GM19099 (cell line): ENCODE measurements around the gene IQCF2.

Experiments
- POLR2A ChIP-seq: IDR thresholded peaks from 3 replicates; pipeline ENCODE4 v1.6.1; 2011; ENCODE audit warnings: low read depth; ENCODE audit not compliant: insufficient read length; ENCODE audit errors: extremely low read depth

The IQCF2 gene

DNA sequence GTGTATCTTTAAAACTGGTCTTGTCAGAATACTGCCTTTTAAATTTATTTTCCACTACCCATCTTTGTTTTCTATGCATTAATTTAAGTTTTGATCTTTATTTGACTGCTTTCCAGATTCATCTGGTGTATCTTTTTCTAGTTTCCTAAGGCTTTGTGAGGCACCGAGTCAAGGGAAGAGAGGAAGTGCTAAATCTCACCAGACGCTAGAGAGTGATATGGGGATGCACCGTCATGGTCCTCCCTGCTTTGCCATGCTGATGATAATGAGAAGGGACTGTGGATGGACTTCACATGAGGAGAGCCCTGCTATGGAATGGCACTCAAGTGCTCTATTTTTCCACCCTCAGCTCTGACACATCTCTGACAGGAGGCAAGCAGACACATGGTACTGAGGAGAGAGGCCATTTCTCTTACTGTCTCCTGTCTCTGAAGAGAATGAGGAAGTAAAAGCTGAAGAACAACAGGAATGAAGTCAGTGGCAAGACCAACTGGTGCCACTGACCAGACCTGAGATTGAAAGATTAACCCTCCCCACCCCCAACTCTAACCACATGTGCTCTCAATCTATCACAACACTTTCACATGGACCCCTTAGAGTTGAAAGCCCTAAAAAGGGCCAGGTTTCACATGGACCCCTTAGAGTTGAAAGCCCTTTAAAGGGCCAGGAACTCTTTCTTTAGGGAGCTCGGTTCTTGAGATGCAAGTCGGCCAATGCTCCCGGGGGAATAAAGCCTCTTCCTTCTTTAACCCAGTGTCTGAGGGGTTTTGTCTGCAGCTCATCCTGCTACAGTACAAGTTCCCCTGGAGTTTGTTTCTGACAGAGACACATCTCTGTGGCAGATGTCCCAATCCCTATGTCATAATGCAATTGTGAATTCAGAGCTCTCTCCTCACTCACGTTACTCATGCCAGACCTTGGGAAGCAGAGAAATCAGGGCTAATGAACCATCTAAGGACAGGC, at the start of gene IQCF2:
Gene IQCF2 (plus strand): TSS at position 913 of the 963 bp plus-strand sequence. CDS start 52 bp downstream, outside the sequence.
- no peak for TF ChIP-seq POLR2A

- no peak for TF ChIP-seq POLR2A
Measured at GRCh38 chr3:51813539-51813938, 47.9 kb upstream of the IQCF2 start.

DNA sequence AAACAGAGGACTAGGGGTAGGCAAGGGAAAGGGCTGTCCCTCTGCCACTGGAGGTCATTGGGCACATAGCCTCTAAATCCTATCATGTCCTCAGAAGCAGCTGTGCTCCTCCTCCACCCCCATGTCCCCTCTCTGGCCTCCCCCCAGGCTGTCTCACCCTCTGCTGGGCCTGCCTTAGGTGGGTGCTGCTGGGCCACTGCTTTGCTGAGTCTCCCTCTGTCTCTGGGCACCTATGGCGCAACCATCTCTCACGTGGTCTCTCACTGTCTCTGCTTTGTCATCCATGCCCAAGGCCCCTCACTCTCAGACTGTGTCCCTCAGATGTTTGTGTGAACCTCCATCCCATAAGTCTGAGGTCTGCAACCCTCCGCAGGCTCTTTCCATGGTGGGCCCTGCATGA, 47.4 kb upstream of the IQCF2 start:
- no peak for TF ChIP-seq POLR2A

- no peak for TF ChIP-seq POLR2A
Measured at GRCh38 chr3:51815614-51816013, 45.8 kb upstream of the IQCF2 start.

DNA sequence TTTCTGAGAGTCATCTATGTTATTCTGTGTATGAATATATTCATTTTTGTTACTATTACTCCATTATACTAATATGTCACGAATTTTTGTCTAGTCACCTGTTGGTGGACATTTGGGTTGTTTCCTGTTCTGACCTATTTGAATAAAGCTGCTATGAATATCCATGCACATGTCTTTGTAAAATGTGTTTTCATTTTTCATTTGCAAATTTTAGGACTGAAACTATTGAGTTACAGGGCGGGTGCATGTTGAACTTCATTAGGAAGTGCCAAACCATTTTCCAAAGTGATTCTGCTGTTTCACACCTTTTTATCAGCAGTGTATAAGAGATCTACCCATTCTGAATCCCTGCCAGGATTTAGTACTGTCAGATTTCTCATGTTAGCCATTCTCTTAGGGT, 44.7 kb upstream of the IQCF2 start:
- no peak for TF ChIP-seq POLR2A

- TF ChIP-seq POLR2A = no peak
Measured at GRCh38 chr3:51817375-51817774, 44.0 kb upstream of the IQCF2 start.

DNA sequence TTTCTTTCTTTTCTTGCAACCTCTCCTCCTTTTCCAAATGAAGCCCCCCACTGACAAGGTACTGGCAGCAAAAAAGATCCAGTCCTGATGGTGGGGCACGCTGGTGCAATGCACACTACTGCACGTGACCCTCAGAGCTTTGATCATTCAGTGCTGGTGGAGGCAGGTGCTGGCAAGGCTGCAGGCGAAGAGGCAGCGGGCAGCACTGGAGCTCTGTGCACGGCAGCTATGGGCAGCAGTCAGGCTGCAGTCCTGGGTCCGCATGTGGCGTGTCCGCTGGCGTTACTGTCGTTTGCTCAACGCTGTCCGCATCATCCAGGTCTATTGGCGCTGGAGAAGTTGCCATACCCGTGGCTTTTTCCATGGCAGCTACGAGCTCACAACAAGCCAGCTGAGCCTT, 42.3 kb upstream of the IQCF2 start:
- no peak for TF ChIP-seq POLR2A

GRCh38 chr3:51819709-51820406, 41.6 kb upstream of the IQCF2 start:
- TF ChIP-seq POLR2A = no peak

DNA sequence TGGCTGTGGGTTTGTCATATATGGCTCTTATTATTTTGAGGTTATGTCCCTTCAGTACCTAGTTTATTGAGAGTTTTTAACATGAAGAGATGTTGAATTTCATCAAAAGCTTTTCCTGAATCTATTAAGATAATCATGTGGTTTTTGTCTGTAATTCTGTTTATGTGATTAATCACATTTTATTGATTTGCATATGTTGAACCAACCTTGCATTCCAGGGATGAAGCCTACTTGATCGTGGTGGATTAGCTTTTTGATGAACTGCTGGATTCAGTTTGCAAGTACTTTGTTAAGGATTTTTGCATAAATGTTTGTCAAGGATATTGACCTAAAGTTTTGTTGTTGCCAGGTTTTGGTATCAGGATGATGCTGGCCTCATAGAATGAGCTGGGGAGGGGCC, 33.1 kb upstream of the IQCF2 start:
- TF ChIP-seq POLR2A = no peak

DNA sequence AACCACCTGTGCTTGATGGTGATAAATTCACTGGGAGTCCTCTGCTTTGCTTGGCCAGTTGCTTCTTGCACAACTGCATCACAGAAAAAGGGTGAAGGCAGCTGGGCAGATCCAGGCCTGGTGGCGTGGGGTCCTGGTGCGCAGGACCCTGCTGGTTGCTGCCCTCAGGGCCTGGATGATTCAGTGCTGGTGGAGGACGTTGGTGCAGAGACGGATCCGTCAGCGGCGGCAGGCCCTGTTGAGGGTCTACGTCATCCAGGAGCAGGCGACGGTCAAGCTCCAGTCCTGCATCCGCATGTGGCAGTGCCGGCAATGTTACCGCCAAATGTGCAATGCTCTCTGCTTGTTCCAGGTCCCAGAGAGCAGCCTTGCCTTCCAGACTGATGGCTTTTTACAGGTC, 31.1 kb upstream of the IQCF2 start:
- no peak for TF ChIP-seq POLR2A

DNA sequence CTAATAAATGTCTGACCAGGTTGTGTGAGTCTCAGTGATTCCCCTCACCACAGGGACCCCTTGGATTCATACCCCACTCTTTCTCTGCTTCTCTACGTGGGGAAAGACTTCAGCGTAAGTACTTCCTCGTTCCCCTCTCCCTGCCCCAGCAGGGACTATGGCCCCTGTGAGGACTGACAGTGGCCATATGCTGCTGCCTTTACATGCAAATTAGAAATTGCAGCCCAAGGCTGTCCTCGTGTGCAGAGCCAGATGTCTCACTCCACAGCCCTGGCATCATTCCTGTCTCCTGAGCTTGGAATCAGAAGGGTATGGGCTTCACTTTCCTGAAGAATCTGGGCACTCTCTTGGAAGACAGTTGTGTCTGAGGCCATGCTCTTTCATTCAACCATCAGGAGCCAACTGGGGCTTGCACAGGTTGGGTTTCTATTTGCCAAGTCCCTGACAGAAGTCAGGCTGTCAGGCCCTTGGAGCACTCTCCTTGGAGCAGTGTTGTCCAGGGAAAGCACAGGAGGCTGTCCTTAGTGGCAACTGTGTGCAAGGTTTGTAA, 30.5 kb upstream of the IQCF2 start:
- no peak for TF ChIP-seq POLR2A

GRCh38 chr3:51836606-51837005, 24.8 kb upstream of the IQCF2 start:
- no peak for TF ChIP-seq POLR2A

- no peak for TF ChIP-seq POLR2A
Measured at GRCh38 chr3:51845129-51845528, 16.3 kb upstream of the IQCF2 start.

DNA sequence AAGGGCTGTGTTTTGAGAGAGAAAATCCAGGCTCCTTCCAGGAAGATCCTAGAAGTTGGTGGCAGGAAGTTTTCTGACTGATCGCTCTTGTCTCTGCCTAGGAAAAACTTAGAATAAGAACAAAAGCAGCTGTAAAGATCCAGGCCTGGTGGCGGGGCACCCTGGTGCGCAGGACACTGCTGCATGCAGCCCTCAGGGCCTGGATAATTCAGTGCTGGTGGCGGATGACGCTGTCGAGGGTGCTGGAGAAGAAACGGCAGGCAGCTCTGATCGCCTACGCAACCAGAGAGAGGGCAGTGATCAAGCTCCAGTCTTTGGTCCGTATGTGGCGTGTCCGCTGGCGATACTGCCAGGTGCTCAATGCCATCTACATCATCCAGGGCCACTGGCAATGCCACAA, 1.5 kb downstream of the IQCF2 start:
- no peak for TF ChIP-seq POLR2A

DNA sequence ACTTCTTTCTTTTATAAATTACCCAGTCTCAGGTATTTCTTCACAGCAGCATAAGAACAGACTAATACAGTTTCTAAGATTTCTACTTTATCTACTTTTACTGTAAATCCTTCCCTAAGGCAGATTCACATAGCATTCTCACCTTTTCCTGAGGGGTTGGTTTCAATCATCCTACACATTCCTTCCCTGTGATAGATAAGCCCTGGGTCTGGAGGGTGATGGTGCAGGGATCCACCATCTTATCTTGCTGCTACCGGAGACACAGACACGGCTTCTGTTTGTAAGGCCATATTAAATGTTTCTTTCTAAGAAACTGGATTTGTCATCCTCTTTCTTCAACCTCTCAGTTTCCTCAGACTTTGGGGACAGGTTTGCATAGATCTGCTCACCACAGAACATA, 7.9 kb downstream of the IQCF2 start:
- TF ChIP-seq POLR2A = no peak
